Measurements from ENCODE around the gene KIAA1671. TPM values are rescaled to one million over a fixed set of nuclear protein-coding genes. Genes with fewer than 3 reads are reported as not detected.

KIAA1671 gene
- total RNA-seq, 3 donors from 2014 or later = 9.8 to 62.8 (median 36.4) TPM

GRCh38 chr22:25061605-25062376, 109.3 kb downstream of the KIAA1671 start:
- intact Hi-C loops (cut with DNase I; ENCODE audit: low total_unique reads) = no loop called here
- no peak for DNase-seq (ENCODE audit: low spot score in 2 of 2)
- H3K27ac ChIP-seq = no peak overlapping the region

GRCh38 chr22:25062386-25063085, 110.0 kb downstream of the KIAA1671 start:
- H3K4me3 ChIP-seq = no peak overlapping the region
- TF ChIP-seq POLR2AphosphoS5 (IDR thresholded peaks at IDR 0.05) = no peak
- TF ChIP-seq CTCF (IDR thresholded peaks at IDR 0.05) = no peak
- no peak for TF ChIP-seq POLR2A (IDR thresholded peaks at IDR 0.05)
- no peaks in the 10 kb centered on the region for H3K36me3 ChIP-seq
- DNase-seq (ENCODE audit: low spot score in 2 of 2) = no peak
- intact Hi-C loops (cut with DNase I; ENCODE audit: low total_unique reads) = no loop called here
- no peaks in the 10 kb centered on the region for H3K9me3 ChIP-seq
- H3K27ac ChIP-seq = no peak overlapping the region
- H3K27me3 ChIP-seq = no peaks in the 10 kb centered on the region
- no peaks in the 10 kb centered on the region for H3K4me1 ChIP-seq

More at GRCh38 chr22:25061605-25062376, 109.3 kb downstream of the KIAA1671 start:
- Histone ChIP-seq H3K4me3 (no peak overlapping the region), H3K4me1 (no peaks in the 10 kb centered on the region), H3K9me3 (no peaks in the 10 kb centered on the region), H3K27me3 (no peaks in the 10 kb centered on the region), H3K36me3 (no peaks in the 10 kb centered on the region)
- TF ChIP-seq POLR2AphosphoS5 (IDR thresholded peaks at IDR 0.05) = no peak
- no peak for TF ChIP-seq CTCF (IDR thresholded peaks at IDR 0.05)
- no peak for TF ChIP-seq POLR2A (IDR thresholded peaks at IDR 0.05)

- Histone ChIP-seq H3K36me3 (no peaks in the 10 kb centered on the region), H3K4me1 (no peaks in the 10 kb centered on the region), H3K4me3 (no peak overlapping the region), H3K9me3 (no peaks in the 10 kb centered on the region), H3K27ac (no peak overlapping the region), H3K27me3 (no peaks in the 10 kb centered on the region)
- DNase-seq (ENCODE audit: low spot score in 2 of 2) = peak in 1 of 2 donors; percentile 62
- TF ChIP-seq POLR2A (IDR thresholded peaks at IDR 0.05) (no peak), POLR2AphosphoS5 (IDR thresholded peaks at IDR 0.05) (no peak), CTCF (IDR thresholded peaks at IDR 0.05) (no peak)
- intact Hi-C loops (cut with DNase I; ENCODE audit: low total_unique reads) = no loop called here
Observed at GRCh38 chr22:25064894-25065560, 112.5 kb downstream of the KIAA1671 start.

GRCh38 chr22:25066861-25067435, 114.4 kb downstream of the KIAA1671 start:
- H3K36me3 ChIP-seq = no peaks in the 10 kb centered on the region
- H3K4me1 ChIP-seq = no peaks in the 10 kb centered on the region
- intact Hi-C loops (cut with DNase I; ENCODE audit: low total_unique reads) = no loop called here
- TF ChIP-seq POLR2AphosphoS5 (IDR thresholded peaks at IDR 0.05) = no peak
- no peak for TF ChIP-seq POLR2A (IDR thresholded peaks at IDR 0.05)
- no peak for TF ChIP-seq CTCF (IDR thresholded peaks at IDR 0.05)
- H3K27me3 ChIP-seq = no peaks in the 10 kb centered on the region
- no peak overlapping the region for H3K27ac ChIP-seq
- H3K4me3 ChIP-seq = no peak overlapping the region
- DNase-seq (ENCODE audit: low spot score in 2 of 2) = no peak
- no peaks in the 10 kb centered on the region for H3K9me3 ChIP-seq

Data from breast epithelium (tissue), 4 donors.